Mucosa of descending colon (tissue), 3 donors: ENCODE measurements around the gene TMEM141. TPM values are rescaled to one million over a fixed set of nuclear protein-coding genes. Genes with fewer than 3 reads are reported as not detected.
A peak's percentile ranks its signal among the peaks of the same experiment; 100 is the strongest.
"Not testable (repeated sequence)": the region's sequence is repeated elsewhere in the genome, so short reads cannot be mapped to it uniquely, and the experiment has no call there.

Source experiments
- ATAC-seq: fragments of 200-7000 bp; cut with Tn5 transposase; one replicate; pipeline ENCODE4 v1.9.1; 2020; ENCODE audit warnings: mild to moderate bottlenecking, moderate library complexity
- DNase-seq, 3 donors: peaks; one replicate each; pipeline ENCODE4 v3.0.0-alpha.2; 2020
- H3K36me3 ChIP-seq: fragments of 200-600 bp; one replicate; pipeline ENCODE4 v1.8.0; 2021; ENCODE audit warnings: low read depth, mild to moderate bottlenecking
- H3K4me1 ChIP-seq: fragments of 200-600 bp; one replicate; pipeline ENCODE4 v1.8.0; 2021; ENCODE audit warnings: low read depth, mild to moderate bottlenecking
- H3K4me3 ChIP-seq: fragments of 200-600 bp; one replicate; pipeline ENCODE4 v1.8.0; 2021; ENCODE audit warnings: mild to moderate bottlenecking
- H3K9me3 ChIP-seq: fragments of 200-600 bp; one replicate; pipeline ENCODE4 v1.8.0; 2021; ENCODE audit warnings: mild to moderate bottlenecking
- intact Hi-C, 2 donors: fragments of 100-400 bp; cut with DNase I in 1 of 2; cut with micrococcal nuclease in 1 of 2; formaldehyde crosslinking; loops; one replicate each; pipeline versions ENCODE4 v1.11.0 to v1.11.1; 2022; cut with DNase I, micrococcal nuclease
- total RNA-seq, 3 donors: library from RNA; stranded (reverse); fragmentation: NEBNext Ultra II Directional in 2 of 3; extraction: Animal tissue kit (Norgen Biotek cat#: 25700) in 2 of 3; gene quantifications; one replicate each; pipeline versions ENCODE4 v1.2.1 to v1.2.4, GENCODE V29; 2021 to 2023
- TF ChIP-seq, protein P1 (sequence below): fragments of 200-600 bp; IDR thresholded peaks from one replicate; pipeline ENCODE4 v1.8.0; 2022; ENCODE audit warnings: antibody characterized with exemption, mild to moderate bottlenecking
- donor health status: DM: no; HTN: no; CAD: no; lungs with moderate emphysema.
- donor health status: DM: no; HTN: no; CAD: no.
- donor health status: DM: no; HTN: yes; CAD: no.

The TMEM141 gene
- total RNA-seq, 3 donors from 2014 or later: 110 to 373 (median 127) TPM

DNA sequence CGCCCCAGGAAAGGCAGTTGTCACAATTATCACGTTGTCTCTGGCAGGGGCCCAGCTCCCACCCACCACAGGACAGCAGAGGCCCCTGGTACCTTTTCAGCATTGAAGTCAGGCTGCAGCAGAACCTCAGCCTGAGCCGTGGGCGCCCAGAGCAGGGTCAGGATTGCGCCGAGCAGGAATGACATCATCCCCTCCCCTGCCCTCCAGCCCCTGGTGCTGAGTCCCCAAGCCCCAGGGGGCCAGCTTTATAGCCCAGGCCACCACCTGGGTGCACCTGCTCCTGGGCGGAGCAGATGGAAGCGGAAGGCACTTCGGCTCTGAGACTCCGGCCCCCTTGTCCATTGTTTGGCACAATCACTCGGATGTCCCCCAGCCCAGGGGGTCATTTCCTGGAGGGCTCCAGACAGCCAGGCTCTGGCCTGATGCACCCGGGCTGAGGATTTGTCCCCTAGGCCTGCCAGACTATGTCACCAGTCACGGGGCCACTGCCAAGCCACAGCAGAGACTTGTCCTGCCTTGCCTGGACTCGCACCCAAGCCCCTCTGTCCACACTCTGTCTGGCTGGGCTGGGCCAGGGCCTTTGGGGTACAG, 26.7 kb upstream of the TMEM141 start, which contains the start of gene LCN15:
Gene LCN15, minus strand, starts transcription at position 218 of the 591 bp plus-strand sequence. Its CDS starts 30 bp downstream, at position 188.
- DNase-seq: peak in 1 of 3 donors; percentile 37
- intact Hi-C loops: no loop called here
- TF ChIP-seq, protein P1, sequence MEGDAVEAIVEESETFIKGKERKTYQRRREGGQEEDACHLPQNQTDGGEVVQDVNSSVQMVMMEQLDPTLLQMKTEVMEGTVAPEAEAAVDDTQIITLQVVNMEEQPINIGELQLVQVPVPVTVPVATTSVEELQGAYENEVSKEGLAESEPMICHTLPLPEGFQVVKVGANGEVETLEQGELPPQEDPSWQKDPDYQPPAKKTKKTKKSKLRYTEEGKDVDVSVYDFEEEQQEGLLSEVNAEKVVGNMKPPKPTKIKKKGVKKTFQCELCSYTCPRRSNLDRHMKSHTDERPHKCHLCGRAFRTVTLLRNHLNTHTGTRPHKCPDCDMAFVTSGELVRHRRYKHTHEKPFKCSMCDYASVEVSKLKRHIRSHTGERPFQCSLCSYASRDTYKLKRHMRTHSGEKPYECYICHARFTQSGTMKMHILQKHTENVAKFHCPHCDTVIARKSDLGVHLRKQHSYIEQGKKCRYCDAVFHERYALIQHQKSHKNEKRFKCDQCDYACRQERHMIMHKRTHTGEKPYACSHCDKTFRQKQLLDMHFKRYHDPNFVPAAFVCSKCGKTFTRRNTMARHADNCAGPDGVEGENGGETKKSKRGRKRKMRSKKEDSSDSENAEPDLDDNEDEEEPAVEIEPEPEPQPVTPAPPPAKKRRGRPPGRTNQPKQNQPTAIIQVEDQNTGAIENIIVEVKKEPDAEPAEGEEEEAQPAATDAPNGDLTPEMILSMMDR: no peak
- Histone ChIP-seq H3K4me3 (no peak within 1 kb of the TSS), H3K4me1 (peaks cover 14% of the 10 kb centered on the region), H3K9me3 (no peaks in the 10 kb centered on the region), H3K36me3 (no peaks in the 10 kb centered on the region)
- ATAC-seq: no peak

DNA sequence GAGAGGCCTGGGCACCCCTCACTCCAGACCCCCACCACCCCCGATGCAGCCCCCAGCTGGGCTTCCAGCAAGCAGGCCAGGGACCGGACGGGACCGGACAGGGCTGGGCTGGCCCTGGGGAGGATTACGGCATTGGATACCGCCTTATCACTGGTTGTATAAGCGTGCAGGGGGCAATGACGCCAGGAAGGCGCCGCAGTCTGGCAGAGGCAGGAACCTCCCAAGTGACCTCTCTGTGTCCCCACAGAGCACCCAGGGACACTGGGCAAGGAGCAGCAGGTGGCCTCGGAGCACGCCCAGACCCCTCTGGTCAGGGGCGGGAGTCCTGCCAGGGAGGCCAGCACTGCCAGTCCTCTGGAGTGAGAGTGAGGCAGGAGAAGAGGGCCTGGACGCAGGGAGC, 26.1 kb upstream of the TMEM141 start:
- ATAC-seq: peak; percentile 38
- intact Hi-C loops: no loop called here

DNA sequence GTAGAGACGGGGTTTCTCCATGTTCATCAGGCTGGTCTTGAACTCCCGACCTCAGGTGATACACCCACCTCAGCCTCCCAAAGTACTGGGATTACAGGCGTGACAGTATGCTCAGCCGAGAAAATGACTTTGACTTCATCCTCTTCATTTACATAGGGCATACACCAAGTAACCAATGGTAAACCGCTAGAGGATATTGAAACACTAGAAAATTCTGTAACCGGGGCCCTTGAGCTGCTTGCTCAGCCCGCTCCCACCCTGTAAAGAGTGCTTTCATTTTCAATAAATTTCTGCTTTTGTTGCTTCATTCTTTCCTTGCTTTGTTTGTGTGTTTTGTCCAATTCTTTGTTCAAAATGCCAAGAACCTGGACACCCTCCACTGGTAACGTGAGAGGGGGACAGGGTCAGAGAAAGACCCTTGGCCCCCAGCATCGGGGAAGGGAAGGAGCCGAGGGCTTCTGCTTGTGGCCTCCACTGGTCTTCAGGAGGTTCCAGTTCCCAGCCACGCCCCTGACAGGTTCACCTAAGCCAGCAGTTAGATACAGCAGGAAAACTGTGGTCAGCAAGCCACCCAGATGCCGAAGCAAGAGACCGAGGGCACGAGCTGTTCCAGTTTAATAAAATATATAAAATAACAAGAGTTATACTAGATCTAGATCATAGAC, 25.3 kb upstream of the TMEM141 start:
- intact Hi-C loops, ATAC-seq: not testable (repeated sequence)

More for the DNA sequence above, 26.1 kb upstream of the TMEM141 start:
- TF ChIP-seq, protein P1: no peak
- Histone ChIP-seq H3K4me3 (no peak overlapping the region), H3K9me3 (no peaks in the 10 kb centered on the region), H3K36me3 (no peaks in the 10 kb centered on the region), H3K4me1 (peaks cover 14% of the 10 kb centered on the region)
- peak in 2 of 3 donors; percentile 56 to 61 for DNase-seq

DNA sequence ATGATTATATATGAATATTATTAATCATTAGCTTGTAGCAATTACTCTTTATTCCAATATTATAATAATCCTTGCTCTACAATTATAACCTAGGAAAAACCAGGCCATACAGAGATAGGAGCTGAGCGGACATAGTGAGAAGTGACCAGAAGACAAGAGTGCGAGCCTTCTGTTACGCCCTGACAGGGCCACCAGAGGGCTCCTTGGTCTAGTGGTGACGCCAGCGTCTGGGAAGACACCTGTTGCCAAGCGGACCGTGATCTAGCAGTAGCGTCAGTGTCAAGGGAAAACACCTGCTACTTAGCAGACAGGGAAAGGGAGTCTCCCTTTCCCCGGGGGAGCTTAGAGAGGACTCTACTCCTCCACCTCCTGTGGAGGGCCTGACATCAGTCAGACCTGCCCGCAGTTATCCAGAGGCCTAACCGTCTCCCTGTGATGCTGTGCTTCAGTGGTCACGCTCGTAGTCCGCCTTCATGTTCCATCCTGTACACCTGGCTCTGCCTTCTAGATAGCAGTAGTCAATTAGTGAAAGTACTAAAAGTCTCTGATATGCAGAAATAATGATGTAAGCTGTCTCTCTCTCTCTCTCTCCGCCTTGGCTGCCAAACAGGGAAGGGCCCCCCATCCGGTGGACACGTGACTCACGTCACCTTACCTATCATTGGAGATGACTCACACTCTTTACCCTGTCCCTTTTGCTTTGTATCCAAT, 24.6 kb upstream of the TMEM141 start:
- intact Hi-C loops, H3K9me3 ChIP-seq, H3K4me3 ChIP-seq, ATAC-seq, H3K36me3 ChIP-seq: not testable (repeated sequence)
- DNase-seq: peak; percentile 70 to 78 (median 72)
- H3K4me1 ChIP-seq: peaks cover 14% of the 10 kb centered on the region

More for the DNA sequence above, 25.3 kb upstream of the TMEM141 start:
- not testable (repeated sequence) for H3K9me3 ChIP-seq, H3K36me3 ChIP-seq, H3K4me3 ChIP-seq
- peaks cover 14% of the 10 kb centered on the region for H3K4me1 ChIP-seq
- peak in 1 of 3 donors; percentile 46 for DNase-seq

DNA sequence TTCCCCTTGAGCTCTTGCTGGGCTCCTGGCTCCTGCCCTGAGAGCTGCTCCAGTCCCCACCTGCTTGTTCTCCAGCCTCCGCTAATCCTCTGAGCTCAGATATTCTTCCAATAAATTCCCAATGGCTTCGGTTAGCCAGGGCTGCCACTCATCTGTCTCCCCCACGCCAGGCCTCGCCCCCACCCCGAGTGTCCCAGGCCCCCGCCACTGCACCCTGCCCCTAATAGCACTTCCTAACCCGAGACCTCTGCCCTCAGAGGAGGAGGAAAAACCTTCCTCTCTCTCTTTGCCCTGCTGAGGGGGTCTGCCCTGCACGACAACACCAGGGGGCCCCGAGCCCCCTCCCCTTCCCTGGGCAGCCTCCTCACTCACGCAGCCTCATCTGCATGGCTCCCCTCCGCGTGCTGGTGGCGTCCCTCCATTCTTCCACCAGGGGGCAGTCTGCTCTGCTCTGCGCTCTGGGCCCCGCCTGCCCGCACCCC, 21.4 kb upstream of the TMEM141 start:
- no peak overlapping the region for H3K4me3 ChIP-seq
- intact Hi-C loops: no loop called here
- TF ChIP-seq, protein P1: peak; percentile 50
- peaks cover 13% of the 10 kb centered on the region for H3K4me1 ChIP-seq
- ATAC-seq (peak; percentile 80), DNase-seq (peak in 2 of 3 donors; percentile 70 to 76)
- H3K9me3 ChIP-seq: peaks cover 4% of the 10 kb centered on the region
- no peaks in the 10 kb centered on the region for H3K36me3 ChIP-seq

DNA sequence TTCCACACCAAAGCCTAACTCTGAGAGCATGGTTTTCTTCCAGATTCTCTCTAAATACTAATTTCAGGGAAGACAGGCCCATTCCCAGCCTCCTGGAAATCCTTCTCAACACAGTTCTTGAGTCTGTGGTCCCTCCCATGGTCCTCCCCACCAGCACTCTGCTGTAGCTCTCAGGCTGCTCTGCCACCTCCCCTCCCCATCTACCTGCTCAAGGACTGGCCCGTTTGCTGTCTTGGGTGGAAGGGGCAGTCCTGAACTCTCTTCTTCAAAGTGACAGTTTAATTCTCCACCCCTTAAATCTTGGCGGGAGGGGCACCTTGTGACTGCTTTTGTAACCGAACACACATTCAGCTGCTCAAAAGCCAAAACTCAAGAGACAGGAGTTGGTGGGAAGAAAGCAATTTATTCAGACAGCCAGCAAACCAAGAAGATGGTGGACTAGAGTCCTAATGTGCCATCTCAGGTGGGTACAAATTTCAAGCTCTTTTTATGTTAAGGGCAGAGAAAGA, 19.2 kb upstream of the TMEM141 start:
- intact Hi-C loops: no loop called here

More for the DNA sequence above, 19.2 kb upstream of the TMEM141 start:
- H3K9me3 ChIP-seq: peaks cover 4% of the 10 kb centered on the region
- H3K4me3 ChIP-seq: no peak overlapping the region
- TF ChIP-seq, protein P1: no peak
- H3K4me1 ChIP-seq: no peaks in the 10 kb centered on the region
- ATAC-seq (no peak), DNase-seq (peak in 1 of 3 donors; percentile 16)
- H3K36me3 ChIP-seq: no peaks in the 10 kb centered on the region
